Ovary (tissue), 9 donors: ENCODE measurements around the gene LSP1. TPM values are rescaled to one million over a fixed set of nuclear protein-coding genes. Genes with fewer than 3 reads are reported as not detected.

Source experiments
- DNase-seq, 5 donors: peaks; one replicate each; pipeline ENCODE4 v3.0.0-alpha.2; 2019 to 2020
- H3K27ac ChIP-seq, 2 donors: fragments of 200-600 bp; one replicate each; pipeline versions ENCODE4 v1.5.1 to v1.8.0; 2019 to 2022
- H3K27me3 ChIP-seq: fragments of 200-600 bp; one replicate; pipeline ENCODE4 v1.8.0; 2022
- H3K36me3 ChIP-seq: fragments of 200-600 bp; sonication (generic); one replicate; pipeline ENCODE4 v1.5.1; 2019
- H3K4me1 ChIP-seq: one replicate; pipeline ENCODE4 v1.8.1; 2013; ENCODE audit warnings: mild to moderate bottlenecking, moderate library complexity; ENCODE audit not compliant: insufficient read depth
- H3K4me3 ChIP-seq: fragments of 200-600 bp; sonication (generic); one replicate; pipeline ENCODE4 v1.5.1; 2017
- H3K9me3 ChIP-seq, 2 donors: fragments of 200-600 bp in 1 of 2; sonication (generic) in 1 of 2; one replicate each; pipeline versions ENCODE4 v1.5.1 to v1.8.1; 2013 to 2019; ENCODE audit warnings: mild to moderate bottlenecking in 1 of 2, moderate library complexity in 1 of 2
- EP300 ChIP-seq: sonication (generic); formaldehyde crosslinking; IDR thresholded peaks from one replicate; pipeline ENCODE4 v1.6.1; 2017; ENCODE audit warnings: antibody characterized with exemption
- POLR2A ChIP-seq: fragments of 450-650 bp; IDR thresholded peaks from one replicate; pipeline ENCODE4 v1.6.1; 2017; ENCODE audit warnings: antibody characterized with exemption, mild to moderate bottlenecking, moderate library complexity
- WGBS, 3 donors: extraction: QIAGEN DNeasy Blood & Tissue Kit in 1 of 3; methylation state at CpG; one replicate each; pipeline versions ENCODE4 v1.1.5 to v1.1.7; 2013 to 2017; 5-methylcytosine and 5-hydroxymethylcytosine counted together
- intact Hi-C, 4 donors: fragments of 100-400 bp; cut with DNase I; formaldehyde crosslinking; loops; one replicate each; pipeline versions ENCODE4 v1.11.0 to v1.15.1; 2022 to 2023
- polyA plus RNA-seq, 2 donors: library from polyadenylated mRNA; stranded (reverse); fragments of 200-250 nt in 1 of 2; fragments of 350-450 nt in 1 of 2; fragmentation: Illumina TruSeq in 1 of 2; extraction: RNeasy Lipid Tissue Mini Kit (QIAGEN cat#74804) in 1 of 2; gene quantifications; one replicate each; pipeline ENCODE4 v1.2.3, GENCODE V29; 2013 to 2014
- total RNA-seq, 7 donors: library from RNA; depleted of rRNA in 2 of 7; stranded (reverse); fragments of >200 nt in 2 of 7; fragmentation: NEBNext Ultra II Directional in 3 of 7; extraction: Animal tissue kit (Norgen Biotek cat#: 25700) in 3 of 7; gene quantifications; one replicate each; pipeline versions ENCODE4 v1.1.0 to v1.2.4, GENCODE V29; 2016 to 2023
- TF ChIP-seq, protein P1 (sequence below), 3 donors: fragments of 450-650 bp in 2 of 3; fragments of 200-600 bp in 1 of 3; IDR thresholded peaks; one replicate each; pipeline versions ENCODE4 v1.5.1 to v1.8.0; 2016 to 2022; ENCODE audit warnings: antibody characterized with exemption in 3 of 3, mild to moderate bottlenecking in 1 of 3
- donor health status: DM: no; HTN: no; CAD: no; lungs with moderate emphysema.
- donor health status: DM: no; HTN: no; CAD: no.
- donor health status: Bipolar disorder and iron deficiency.
- donor health status: DM: yes; HTN: yes; CAD: no.
- donor health status: DM: no; HTN: no; CAD: no.
- donor health status: DM: yes; HTN: yes; CAD: no.

LSP1 gene
- total and polyA plus RNA-seq, 9 donors: 3.5 to 22.0 (median 9.0) TPM

DNA sequence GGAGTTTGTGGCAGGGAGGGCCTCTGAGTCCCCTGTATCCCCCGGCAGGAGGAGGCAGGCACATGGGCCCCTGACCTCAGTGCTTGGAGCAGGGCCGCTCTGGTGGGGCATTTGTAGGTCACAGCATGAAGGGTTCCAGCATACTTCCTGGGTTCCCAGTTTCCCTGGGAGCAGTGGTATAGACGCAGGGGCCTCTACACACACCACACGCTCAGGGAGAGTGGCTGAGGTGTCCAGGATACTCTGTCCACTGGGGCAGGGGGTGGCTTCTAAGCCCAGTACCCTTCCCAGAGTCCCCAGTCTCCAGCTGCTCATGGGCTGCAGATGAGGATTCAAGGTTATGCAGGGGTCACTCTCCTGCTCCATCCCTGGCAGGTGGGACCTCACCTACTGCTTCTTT, 6.1 kb downstream of the LSP1 start:
- intact Hi-C loops: no loop called here

DNA sequence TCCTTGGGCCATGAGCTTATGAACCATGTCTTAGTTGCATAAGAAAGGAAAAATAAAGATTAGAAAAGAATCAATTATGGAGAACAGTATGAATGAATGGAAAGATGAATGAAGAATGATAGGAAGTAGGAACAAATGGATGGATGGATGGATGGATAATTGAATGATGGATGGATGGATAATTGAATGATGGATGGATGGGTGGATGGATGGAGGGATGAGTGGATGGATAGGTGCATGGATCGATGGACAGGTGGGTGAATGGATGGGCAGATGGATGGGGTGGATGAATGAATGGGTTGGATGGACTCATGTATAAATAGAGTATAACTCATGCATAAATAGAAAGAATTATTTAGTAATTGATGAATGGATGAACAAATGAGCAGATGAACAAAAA, 7.2 kb downstream of the LSP1 start:
- 94 to 98% (median 96%) methylated on average over 1 of the region's 1 CpG for WGBS, 3 donors
- TF ChIP-seq POLR2A (no peak), EP300 (no peak)
- TF ChIP-seq, protein P1, sequence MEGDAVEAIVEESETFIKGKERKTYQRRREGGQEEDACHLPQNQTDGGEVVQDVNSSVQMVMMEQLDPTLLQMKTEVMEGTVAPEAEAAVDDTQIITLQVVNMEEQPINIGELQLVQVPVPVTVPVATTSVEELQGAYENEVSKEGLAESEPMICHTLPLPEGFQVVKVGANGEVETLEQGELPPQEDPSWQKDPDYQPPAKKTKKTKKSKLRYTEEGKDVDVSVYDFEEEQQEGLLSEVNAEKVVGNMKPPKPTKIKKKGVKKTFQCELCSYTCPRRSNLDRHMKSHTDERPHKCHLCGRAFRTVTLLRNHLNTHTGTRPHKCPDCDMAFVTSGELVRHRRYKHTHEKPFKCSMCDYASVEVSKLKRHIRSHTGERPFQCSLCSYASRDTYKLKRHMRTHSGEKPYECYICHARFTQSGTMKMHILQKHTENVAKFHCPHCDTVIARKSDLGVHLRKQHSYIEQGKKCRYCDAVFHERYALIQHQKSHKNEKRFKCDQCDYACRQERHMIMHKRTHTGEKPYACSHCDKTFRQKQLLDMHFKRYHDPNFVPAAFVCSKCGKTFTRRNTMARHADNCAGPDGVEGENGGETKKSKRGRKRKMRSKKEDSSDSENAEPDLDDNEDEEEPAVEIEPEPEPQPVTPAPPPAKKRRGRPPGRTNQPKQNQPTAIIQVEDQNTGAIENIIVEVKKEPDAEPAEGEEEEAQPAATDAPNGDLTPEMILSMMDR (IDR thresholded peaks at IDR 0.05): no peak
- no peaks in the 10 kb centered on the region for H3K9me3 ChIP-seq
- no peaks in the 10 kb centered on the region for H3K36me3 ChIP-seq
- no peak overlapping the region for H3K27ac ChIP-seq
- no peaks in the 10 kb centered on the region for H3K27me3 ChIP-seq
- H3K4me3 ChIP-seq: no peak overlapping the region
- intact Hi-C loops: no loop called here
- H3K4me1 ChIP-seq: peaks cover 17% of the 10 kb centered on the region
- DNase-seq: no peak

More for the DNA sequence above, 6.1 kb downstream of the LSP1 start:
- no peak for DNase-seq
- Histone ChIP-seq H3K4me3 (no peak overlapping the region), H3K36me3 (no peaks in the 10 kb centered on the region), H3K4me1 (peaks cover 9% of the 10 kb centered on the region), H3K9me3 (no peaks in the 10 kb centered on the region), H3K27ac (no peak overlapping the region), H3K27me3 (no peaks in the 10 kb centered on the region)
- TF ChIP-seq EP300: no peak
- WGBS, 3 donors: 76 to 83% (median 81%) methylated on average over 4 of the region's 4 CpGs

DNA sequence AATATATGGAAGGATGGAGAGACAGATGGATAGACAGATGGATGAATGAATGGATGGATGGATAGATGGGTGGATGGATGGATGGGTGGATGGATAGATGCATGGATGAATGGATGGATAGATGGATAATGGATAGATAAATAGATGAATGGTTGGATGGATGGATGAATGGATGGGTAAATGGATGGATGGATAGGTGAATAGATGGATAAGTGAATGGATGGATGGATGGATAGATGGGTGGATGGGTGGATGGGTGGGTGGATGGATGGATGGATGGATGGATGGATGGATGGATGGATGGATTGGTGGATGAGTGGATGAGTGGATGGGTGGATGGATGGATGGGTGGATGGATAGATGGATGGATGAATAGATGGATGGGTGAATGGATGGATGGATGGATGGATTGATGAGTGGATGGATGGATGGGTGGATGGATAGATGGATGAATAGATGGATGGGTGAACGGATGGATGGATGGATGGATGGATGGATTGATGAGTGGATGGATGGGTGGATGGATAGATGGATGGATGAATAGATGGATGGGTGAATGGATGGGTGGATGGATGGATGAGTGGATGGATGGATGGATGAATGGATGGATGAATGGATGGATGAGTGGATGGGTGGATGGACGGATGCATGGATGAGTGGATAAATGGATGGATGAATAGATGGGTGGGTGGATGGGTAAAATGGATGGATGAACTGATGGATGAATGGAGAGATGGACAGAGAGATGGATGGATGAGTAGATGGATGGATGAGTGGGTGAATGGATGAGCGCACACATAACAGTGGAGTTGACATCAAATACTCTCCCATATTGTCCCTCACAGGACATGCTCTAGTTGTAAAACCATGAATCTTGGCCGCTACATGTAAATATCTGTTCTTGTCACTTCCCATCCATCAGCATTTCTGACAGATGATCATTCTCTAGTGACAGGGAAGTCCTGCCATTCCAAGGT, 8.8 kb downstream of the LSP1 start:
- WGBS, 3 donors: 90 to 93% (median 93%) methylated on average over 4 of the region's 4 CpGs
- intact Hi-C loops: no loop called here
- no peaks in the 10 kb centered on the region for H3K9me3 ChIP-seq
- H3K27me3 ChIP-seq: no peaks in the 10 kb centered on the region
- H3K4me1 ChIP-seq: peaks cover 21% of the 10 kb centered on the region
- DNase-seq: no peak
- TF ChIP-seq POLR2A: no peak
- no peak for TF ChIP-seq EP300
- TF ChIP-seq, protein P1 (IDR thresholded peaks at IDR 0.05): no peak
- no peaks in the 10 kb centered on the region for H3K36me3 ChIP-seq
- H3K27ac ChIP-seq: no peak overlapping the region
- H3K4me3 ChIP-seq: no peak overlapping the region

DNA sequence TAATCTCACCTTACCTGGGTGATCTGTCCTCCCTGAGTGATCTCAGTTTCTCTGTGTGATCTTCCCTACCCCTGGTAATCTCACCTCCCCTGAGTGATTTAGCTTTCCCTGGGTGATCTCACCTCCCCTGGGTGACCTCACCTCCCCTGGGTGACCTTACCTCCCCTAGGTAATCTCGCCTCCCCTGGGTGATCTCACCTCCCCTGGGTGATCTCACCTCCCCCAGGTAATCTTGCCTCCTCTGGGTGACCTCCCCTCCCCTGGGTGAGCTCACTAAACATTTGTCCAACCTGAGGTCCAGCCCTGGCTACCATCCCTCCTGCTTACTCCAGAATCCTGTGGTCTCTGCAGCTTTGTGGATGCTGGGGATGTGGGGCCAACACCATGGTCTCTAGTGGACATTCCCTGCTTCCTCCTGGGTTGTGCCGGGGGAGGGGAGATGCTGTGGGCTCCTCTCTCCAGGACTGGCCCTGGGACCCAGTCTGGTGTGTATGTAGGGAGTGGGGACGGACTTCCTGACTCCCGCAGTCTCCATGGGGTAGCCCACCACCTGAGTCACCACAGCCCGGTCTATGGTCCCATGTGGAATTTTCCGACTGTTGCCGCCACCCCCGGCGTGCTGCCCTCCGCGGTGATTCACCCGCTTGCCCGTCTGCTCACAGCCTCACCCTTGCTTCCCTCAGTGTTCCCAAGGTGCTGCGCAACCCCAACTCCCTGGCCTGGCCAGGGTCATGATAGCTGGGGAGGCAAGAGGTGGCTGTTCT, 9.9 kb downstream of the LSP1 start:
- Histone ChIP-seq H3K27me3 (no peaks in the 10 kb centered on the region), H3K36me3 (no peaks in the 10 kb centered on the region), H3K4me3 (no peak overlapping the region), H3K9me3 (no peaks in the 10 kb centered on the region), H3K4me1 (peaks cover 21% of the 10 kb centered on the region), H3K27ac (peak overlapping the region in 1 of 2 donors; percentile 86)
- TF ChIP-seq, protein P1 (IDR thresholded peaks at IDR 0.05): no peak
- TF ChIP-seq EP300 (no peak), POLR2A (no peak)
- intact Hi-C loops: no loop called here
- DNase-seq: no peak
- 73 to 89% (median 80%) methylated on average over 14 of the region's 14 CpGs for WGBS, 3 donors
